HEK293 (cell line): ENCODE data around the gene ZC3H4.
A peak's percentile ranks its signal among the peaks of the same experiment; 100 is the strongest.

Source experiments
- FEZF1 ChIP-seq: fragments of 450-650 bp; formaldehyde crosslinking; IDR thresholded peaks from 2 replicates; pipeline ENCODE4 v1.5.1; 2016; ENCODE audit warnings: missing biosample characterization, missing genetic modification characterization
- GLIS2 ChIP-seq: fragments of 450-650 bp; formaldehyde crosslinking; IDR thresholded peaks from 2 replicates; pipeline ENCODE4 v1.5.1; 2016; ENCODE audit warnings: missing biosample characterization, missing genetic modification characterization
- HOXA7 ChIP-seq: sonication (generic); formaldehyde crosslinking; IDR thresholded peaks from 2 replicates; pipeline ENCODE4 v1.8.1; 2022; ENCODE audit warnings: missing genetic modification reagents, borderline replicate concordance
- HOXD13 ChIP-seq: sonication (generic); formaldehyde crosslinking; IDR thresholded peaks from 2 replicates; pipeline ENCODE4 v1.8.0; 2022; ENCODE audit warnings: missing genetic modification reagents, borderline replicate concordance
- KLF10 ChIP-seq: fragments of 450-650 bp; IDR thresholded peaks from 2 replicates; pipeline ENCODE4 v1.5.1; 2018; ENCODE audit warnings: missing biosample characterization, mild to moderate bottlenecking, missing genetic modification characterization
- PATZ1 ChIP-seq: fragments of 450-650 bp; formaldehyde crosslinking; IDR thresholded peaks from 2 replicates; pipeline ENCODE4 v1.5.1; 2016; ENCODE audit warnings: missing biosample characterization, missing genetic modification characterization
- SP2 ChIP-seq: fragments of 450-650 bp; formaldehyde crosslinking; IDR thresholded peaks from 2 replicates; pipeline ENCODE4 v1.5.1; 2016; ENCODE audit warnings: missing biosample characterization, missing genetic modification characterization
- TCF7L2 ChIP-seq: IDR thresholded peaks from 2 replicates; pipeline ENCODE4 v1.6.1; 2011; ENCODE audit warnings: low read depth, mild to moderate bottlenecking, inconsistent platforms, low read length, moderate library complexity, borderline replicate concordance
- YY2 ChIP-seq: fragments of 450-650 bp; formaldehyde crosslinking; IDR thresholded peaks from 2 replicates; pipeline ENCODE4 v1.5.1; 2016; ENCODE audit warnings: missing biosample characterization, missing genetic modification characterization
- ZBTB17 ChIP-seq: fragments of 450-650 bp; formaldehyde crosslinking; IDR thresholded peaks from 2 replicates; pipeline ENCODE4 v1.5.1; 2016; ENCODE audit warnings: missing biosample characterization, missing genetic modification characterization
- ZBTB6 ChIP-seq: fragments of 450-650 bp; formaldehyde crosslinking; IDR thresholded peaks from 2 replicates; pipeline ENCODE4 v1.5.1; 2017; ENCODE audit warnings: missing biosample characterization, missing genetic modification characterization
- ZNF112 ChIP-seq: fragments of 450-650 bp; formaldehyde crosslinking; IDR thresholded peaks from 2 replicates; pipeline ENCODE4 v1.5.0; 2017; ENCODE audit warnings: missing biosample characterization, missing genetic modification characterization
- ZNF18 ChIP-seq: fragments of 450-650 bp; formaldehyde crosslinking; IDR thresholded peaks from 2 replicates; pipeline ENCODE4 v1.5.1; 2016; ENCODE audit warnings: missing biosample characterization, missing genetic modification characterization
- ZNF223 ChIP-seq: fragments of 450-650 bp; formaldehyde crosslinking; IDR thresholded peaks from 2 replicates; pipeline ENCODE4 v1.5.1; 2016; ENCODE audit warnings: missing biosample characterization, missing genetic modification characterization
- ZNF302 ChIP-seq: fragments of 450-650 bp; formaldehyde crosslinking; IDR thresholded peaks from 2 replicates; pipeline ENCODE4 v1.5.1; 2016; ENCODE audit warnings: missing biosample characterization, missing genetic modification characterization, low read depth
- ZNF362 ChIP-seq: fragments of 450-650 bp; formaldehyde crosslinking; IDR thresholded peaks from 2 replicates; pipeline ENCODE4 v1.5.1; 2016; ENCODE audit warnings: missing biosample characterization, missing genetic modification characterization
- ZNF423 ChIP-seq: fragments of 450-650 bp; formaldehyde crosslinking; IDR thresholded peaks from 2 replicates; pipeline ENCODE4 v1.5.1; 2016; ENCODE audit warnings: missing biosample characterization, missing genetic modification characterization
- ZNF488 ChIP-seq: fragments of 450-650 bp; formaldehyde crosslinking; IDR thresholded peaks from 2 replicates; pipeline ENCODE4 v1.5.1; 2016; ENCODE audit warnings: missing biosample characterization, missing genetic modification characterization
- ZNF544 ChIP-seq: fragments of 450-650 bp; formaldehyde crosslinking; IDR thresholded peaks from 2 replicates; pipeline ENCODE4 v1.5.0; 2017; ENCODE audit warnings: missing biosample characterization, missing genetic modification characterization
- ZNF548 ChIP-seq: fragments of 450-650 bp; formaldehyde crosslinking; IDR thresholded peaks from 2 replicates; pipeline ENCODE4 v1.5.1; 2016; ENCODE audit warnings: missing biosample characterization, missing genetic modification characterization
- ZNF558 ChIP-seq: fragments of 450-650 bp; formaldehyde crosslinking; IDR thresholded peaks from 2 replicates; pipeline ENCODE4 v1.5.1; 2016; ENCODE audit warnings: missing biosample characterization, missing genetic modification characterization
- ZNF585B ChIP-seq: fragments of 450-650 bp; formaldehyde crosslinking; IDR thresholded peaks from 2 replicates; pipeline ENCODE4 v1.5.1; 2016; ENCODE audit warnings: missing biosample characterization, missing genetic modification characterization
- ZNF600 ChIP-seq: fragments of 450-650 bp; formaldehyde crosslinking; IDR thresholded peaks from 2 replicates; pipeline ENCODE4 v1.5.1; 2016; ENCODE audit warnings: missing biosample characterization, missing genetic modification characterization
- ZNF623 ChIP-seq: fragments of 450-650 bp; formaldehyde crosslinking; IDR thresholded peaks from 2 replicates; pipeline ENCODE4 v1.5.1; 2016; ENCODE audit warnings: missing biosample characterization, missing genetic modification characterization
- ZNF701 ChIP-seq: fragments of 450-650 bp; formaldehyde crosslinking; IDR thresholded peaks from 2 replicates; pipeline ENCODE4 v1.5.1; 2016; ENCODE audit warnings: missing biosample characterization, missing genetic modification characterization
- ZNF837 ChIP-seq: fragments of 450-650 bp; formaldehyde crosslinking; IDR thresholded peaks from 2 replicates; pipeline ENCODE4 v1.5.1; 2016; ENCODE audit warnings: missing biosample characterization, missing genetic modification characterization
- ZSCAN16 ChIP-seq: fragments of 450-650 bp; formaldehyde crosslinking; IDR thresholded peaks from 2 replicates; pipeline ENCODE4 v1.5.1; 2016; ENCODE audit warnings: missing biosample characterization, missing genetic modification characterization
- ZSCAN4 ChIP-seq: fragments of 450-650 bp; formaldehyde crosslinking; IDR thresholded peaks from 2 replicates; pipeline ENCODE4 v1.5.1; 2017; ENCODE audit warnings: missing biosample characterization, missing genetic modification characterization
- TF ChIP-seq, protein P1 (sequence below): fragments of 450-650 bp; formaldehyde crosslinking; IDR thresholded peaks from 2 replicates; pipeline ENCODE4 v1.5.1; 2017; ENCODE audit warnings: missing biosample characterization, missing genetic modification characterization
- TF ChIP-seq, protein P2 (sequence below): fragments of 450-650 bp; formaldehyde crosslinking; IDR thresholded peaks from 2 replicates; pipeline ENCODE4 v1.5.1; 2016; ENCODE audit warnings: missing biosample characterization, missing genetic modification characterization

The ZC3H4 gene

GRCh38 chr19:47133021-47133471, 19.5 kb upstream of the ZC3H4 start (continued):
- TF ChIP-seq ZBTB6 (no peak), ZNF544 (no peak), ZNF112 (tag by site-specific recombination) (no peak), ZNF548 (tag by site-specific recombination) (no peak), ZBTB17 (tag by site-specific recombination) (peak; percentile 78), ZNF623 (peak; percentile 93), ZNF600 (tag by site-specific recombination) (peak; percentile 89), ZNF837 (tag by site-specific recombination) (no peak), YY2 (tag by site-specific recombination) (no peak), HOXD13 (CRISPR knock-in tag) (no peak), FEZF1 (tag by site-specific recombination) (peak; percentile 76), ZNF585B (tag by site-specific recombination) (no peak), ZNF302 (tag by site-specific recombination) (no peak), ZSCAN4 (tag by site-specific recombination) (no peak), ZNF362 (tag by site-specific recombination) (no peak), ZSCAN16 (tag by site-specific recombination) (no peak), ZNF18 (no peak), GLIS2 (tag by site-specific recombination) (no peak), PATZ1 (no peak; the same call in 1 of the 2 replicates), HOXA7 (CRISPR knock-in tag) (no peak), ZNF558 (no peak), ZNF223 (tag by site-specific recombination) (no peak), ZNF488 (tag by site-specific recombination) (no peak), KLF10 (tag by site-specific recombination) (no peak), TCF7L2 (no peak), SP2 (tag by site-specific recombination) (no peak), ZNF701 (no peak), ZNF423 (tag by site-specific recombination) (no peak)
- TF ChIP-seq, protein P1, sequence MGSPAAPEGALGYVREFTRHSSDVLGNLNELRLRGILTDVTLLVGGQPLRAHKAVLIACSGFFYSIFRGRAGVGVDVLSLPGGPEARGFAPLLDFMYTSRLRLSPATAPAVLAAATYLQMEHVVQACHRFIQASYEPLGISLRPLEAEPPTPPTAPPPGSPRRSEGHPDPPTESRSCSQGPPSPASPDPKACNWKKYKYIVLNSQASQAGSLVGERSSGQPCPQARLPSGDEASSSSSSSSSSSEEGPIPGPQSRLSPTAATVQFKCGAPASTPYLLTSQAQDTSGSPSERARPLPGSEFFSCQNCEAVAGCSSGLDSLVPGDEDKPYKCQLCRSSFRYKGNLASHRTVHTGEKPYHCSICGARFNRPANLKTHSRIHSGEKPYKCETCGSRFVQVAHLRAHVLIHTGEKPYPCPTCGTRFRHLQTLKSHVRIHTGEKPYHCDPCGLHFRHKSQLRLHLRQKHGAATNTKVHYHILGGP (tag by site-specific recombination): no peak
- TF ChIP-seq, protein P2, sequence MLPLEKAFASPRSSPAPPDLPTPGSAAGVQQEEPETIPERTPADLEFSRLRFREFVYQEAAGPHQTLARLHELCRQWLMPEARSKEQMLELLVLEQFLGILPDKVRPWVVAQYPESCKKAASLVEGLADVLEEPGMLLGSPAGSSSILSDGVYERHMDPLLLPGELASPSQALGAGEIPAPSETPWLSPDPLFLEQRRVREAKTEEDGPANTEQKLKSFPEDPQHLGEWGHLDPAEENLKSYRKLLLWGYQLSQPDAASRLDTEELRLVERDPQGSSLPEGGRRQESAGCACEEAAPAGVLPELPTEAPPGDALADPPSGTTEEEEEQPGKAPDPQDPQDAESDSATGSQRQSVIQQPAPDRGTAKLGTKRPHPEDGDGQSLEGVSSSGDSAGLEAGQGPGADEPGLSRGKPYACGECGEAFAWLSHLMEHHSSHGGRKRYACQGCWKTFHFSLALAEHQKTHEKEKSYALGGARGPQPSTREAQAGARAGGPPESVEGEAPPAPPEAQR: no peak
